Kidney (tissue), 14 donors: ENCODE measurements around the gene THPO. TPM values are rescaled to one million over a fixed set of nuclear protein-coding genes. Genes with fewer than 3 reads are reported as not detected.

Experiments used
- DNase-seq, 5 donors: peaks; one replicate each; pipeline ENCODE4 v3.0.0-alpha.2; 2013 to 2020
- FAIRE-seq: peaks from 2 replicates; lab custom pipeline; 2012; peaks lifted over from hg19 to GRCh38; lab: Jason Lieb, UNC
- H3K27ac ChIP-seq, 2 donors: one replicate each; pipeline ENCODE4 v1.7.0; 2013; ENCODE audit warnings: low read depth in 2 of 2, low read length in 2 of 2, inconsistent platforms in 1 of 2
- H3K27me3 ChIP-seq: one replicate; pipeline ENCODE4 v1.7.1; 2013; ENCODE audit warnings: low read length, inconsistent platforms; ENCODE audit not compliant: control insufficient read depth, insufficient read depth
- H3K36me3 ChIP-seq, 3 donors: one replicate each; pipeline versions ENCODE4 v1.7.0 to v1.7.1; 2013; ENCODE audit warnings: low read length in 3 of 3, control low read depth in 1 of 3, inconsistent platforms in 1 of 3; ENCODE audit not compliant: insufficient read depth in 3 of 3, control insufficient read depth in 2 of 3
- H3K4me1 ChIP-seq, 3 donors: one replicate each; pipeline versions ENCODE4 v1.7.0 to v1.7.1; 2013; ENCODE audit warnings: low read length in 3 of 3, inconsistent platforms in 1 of 3, low read depth in 1 of 3; ENCODE audit not compliant: control insufficient read depth in 2 of 3, insufficient read depth in 2 of 3
- H3K4me3 ChIP-seq, 3 donors: one replicate each; pipeline versions ENCODE4 v1.7.0 to v1.8.1; 2013; ENCODE audit warnings: low read length in 3 of 3, control low read depth in 1 of 3, inconsistent platforms in 1 of 3
- H3K9ac ChIP-seq, 3 donors: one replicate each; pipeline versions ENCODE4 v1.7.0 to v1.7.1; 2013; ENCODE audit warnings: low read length in 3 of 3, control low read depth in 1 of 3, inconsistent platforms in 1 of 3
- H3K9me3 ChIP-seq, 3 donors: one replicate each; pipeline versions ENCODE4 v1.7.0 to v1.7.1; 2013; ENCODE audit warnings: low read length in 3 of 3, control low read depth in 1 of 3, inconsistent platforms in 1 of 3; ENCODE audit not compliant: control insufficient read depth in 2 of 3, insufficient read depth in 1 of 3
- CTCF ChIP-seq: IDR thresholded peaks from 3 replicates; pipeline ENCODE4 v1.5.1; 2012; ENCODE audit warnings: mild to moderate bottlenecking, moderate library complexity, borderline replicate concordance; ENCODE audit not compliant: insufficient read depth; ENCODE audit errors: extremely low read depth
- intact Hi-C: fragments of 100-400 bp; cut with DNase I; formaldehyde crosslinking; loops from one replicate; pipeline ENCODE4 v1.11.1; 2022
- polyA plus RNA-seq: library from polyadenylated mRNA; stranded (reverse); fragments of 350-450 nt; fragmentation: Illumina TruSeq; extraction: RNeasy Lipid Tissue Mini Kit (QIAGEN cat#74804); gene quantifications from one replicate; pipeline ENCODE4 v1.2.3, GENCODE V29; 2014; ENCODE audit warnings: low read depth, low replicate concordance; ENCODE audit not compliant: insufficient read depth
- total RNA-seq: library from RNA; stranded (reverse); fragmentation: NEBNext Ultra II Directional; extraction: Animal tissue kit (Norgen Biotek cat#: 25700); gene quantifications from one replicate; pipeline ENCODE4 v1.2.1, GENCODE V29; 2021
- donor health status: control.
- donor health status: control.
- donor health status: control.
- donor health status: control.
- donor health status: control.
- donor health status: DM: yes; HTN: yes; CAD: no.
- donor health status: Normal renal cell carcinoma (clear cell type).

Gene THPO
- total and polyA plus RNA-seq, 2 donors from 2014 or later: 0.85 to 5.7 TPM

- Histone ChIP-seq H3K27ac (no peak overlapping the region), H3K27me3 (no peaks in the 10 kb centered on the region), H3K4me3 (no peak overlapping the region), H3K36me3 (peaks cover 7 to 34% (median 12%) of the 10 kb centered on the region in 3 donors), H3K4me1 (peaks cover 0 to 4% (median 3%) of the 10 kb centered on the region in 3 donors), H3K9ac (no peak overlapping the region), H3K9me3 (no peaks in the 10 kb centered on the region)
- intact Hi-C loops: no loop called here
- TF ChIP-seq CTCF: no peak
- DNase-seq (peak in 1 of 5 donors; percentile 4), FAIRE-seq (no peak)
These were observed 9.3 kb downstream of the THPO start for GRCh38 chr3:184368586-184369183.

GRCh38 chr3:184368116-184368515 is 9.9 kb downstream of the THPO start:
- H3K27ac ChIP-seq: no peak overlapping the region
- FAIRE-seq (no peak), DNase-seq (no peak)
- peaks cover 7 to 34% (median 12%) of the 10 kb centered on the region in 3 donors for H3K36me3 ChIP-seq
- H3K27me3 ChIP-seq: no peaks in the 10 kb centered on the region
- intact Hi-C loops: no loop called here
- no peaks in the 10 kb centered on the region for H3K9me3 ChIP-seq
- H3K4me1 ChIP-seq: peaks cover 0 to 4% (median 3%) of the 10 kb centered on the region in 3 donors
- no peak overlapping the region for H3K4me3 ChIP-seq
- no peak overlapping the region for H3K9ac ChIP-seq
- TF ChIP-seq CTCF: no peak

GRCh38 chr3:184366619-184367289 is 11.3 kb downstream of the THPO start:
- peaks cover 0 to 4% (median 3%) of the 10 kb centered on the region in 3 donors for H3K4me1 ChIP-seq
- FAIRE-seq (no peak), DNase-seq (no peak)
- H3K4me3 ChIP-seq: no peak overlapping the region
- no peak for TF ChIP-seq CTCF
- no peak overlapping the region for H3K9ac ChIP-seq
- peaks cover 7 to 34% (median 12%) of the 10 kb centered on the region in 3 donors for H3K36me3 ChIP-seq
- no peaks in the 10 kb centered on the region for H3K9me3 ChIP-seq
- intact Hi-C loops: no loop called here
- no peaks in the 10 kb centered on the region for H3K27me3 ChIP-seq
- H3K27ac ChIP-seq: no peak overlapping the region
